ENCODE data around the gene TEX29. TPM values are rescaled to one million over a fixed set of nuclear protein-coding genes. Genes with fewer than 3 reads are reported as not detected.

Gene TEX29
- total RNA-seq, 1 experiment from 2014 or later = 0.68 TPM

DNA sequence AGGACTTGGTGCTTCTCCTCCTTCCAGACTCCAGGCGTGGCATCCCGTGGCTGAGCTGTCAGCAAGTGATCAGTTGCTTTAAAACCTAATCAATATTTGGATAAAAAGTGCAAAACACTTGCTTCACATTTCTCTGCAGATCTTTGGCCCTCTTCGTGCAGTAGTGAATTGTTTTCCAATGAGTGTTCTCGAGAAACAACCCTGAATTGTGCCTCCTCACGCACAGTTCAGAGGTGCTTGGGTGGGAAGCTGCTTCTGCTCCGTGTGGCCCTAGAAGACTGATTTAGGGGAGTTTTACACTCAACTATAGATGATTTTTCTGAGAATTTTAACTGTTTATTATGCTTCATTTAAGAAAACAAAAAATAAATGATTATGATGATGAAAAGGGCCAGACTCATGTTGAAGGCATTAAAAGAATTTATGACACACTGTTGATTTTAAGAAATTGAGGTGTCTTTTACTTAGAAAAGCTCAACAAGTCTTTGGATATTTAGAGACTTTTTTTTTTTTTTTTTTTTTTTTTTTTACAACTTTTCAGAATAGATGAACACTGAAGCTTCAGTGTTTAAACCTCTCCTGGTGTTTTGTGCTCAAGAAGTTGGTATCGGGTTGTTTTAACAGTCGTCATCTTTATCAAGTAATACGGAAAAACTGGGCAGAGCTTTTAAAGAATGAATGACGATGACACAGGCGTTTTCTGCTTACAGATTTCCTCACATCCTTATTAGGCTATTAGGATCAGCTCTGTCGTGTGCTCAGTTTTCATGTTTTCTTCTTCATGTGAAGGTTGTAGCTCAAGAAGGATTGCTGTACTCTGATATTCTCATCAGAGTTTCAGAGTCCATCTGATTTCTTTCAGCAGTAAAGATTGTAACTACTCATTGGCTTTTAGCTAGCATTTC is 39.5 kb upstream of the TEX29 start:
- TF ChIP-seq ETV6 (CRISPR knock-in tag; IDR thresholded peaks at IDR 0.05) (no peak), ZNF396 (CRISPR knock-in tag; IDR thresholded peaks at IDR 0.05; ENCODE audit: borderline replicate concordance) (no peak), ZNF219 (CRISPR knock-in tag; IDR thresholded peaks at IDR 0.05; ENCODE audit: borderline replicate concordance) (no peak), SMAD4 (CRISPR knock-in tag; IDR thresholded peaks at IDR 0.05) (no peak)
- TF ChIP-seq, protein P1, sequence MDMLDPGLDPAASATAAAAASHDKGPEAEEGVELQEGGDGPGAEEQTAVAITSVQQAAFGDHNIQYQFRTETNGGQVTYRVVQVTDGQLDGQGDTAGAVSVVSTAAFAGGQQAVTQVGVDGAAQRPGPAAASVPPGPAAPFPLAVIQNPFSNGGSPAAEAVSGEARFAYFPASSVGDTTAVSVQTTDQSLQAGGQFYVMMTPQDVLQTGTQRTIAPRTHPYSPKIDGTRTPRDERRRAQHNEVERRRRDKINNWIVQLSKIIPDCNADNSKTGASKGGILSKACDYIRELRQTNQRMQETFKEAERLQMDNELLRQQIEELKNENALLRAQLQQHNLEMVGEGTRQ (CRISPR knock-in tag; IDR thresholded peaks at IDR 0.05) = no peak
- TF ChIP-seq, protein P2, sequence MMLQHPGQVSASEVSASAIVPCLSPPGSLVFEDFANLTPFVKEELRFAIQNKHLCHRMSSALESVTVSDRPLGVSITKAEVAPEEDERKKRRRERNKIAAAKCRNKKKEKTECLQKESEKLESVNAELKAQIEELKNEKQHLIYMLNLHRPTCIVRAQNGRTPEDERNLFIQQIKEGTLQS (CRISPR knock-in tag; conservative IDR thresholded peaks at IDR 0.05) = no peak
- TF ChIP-seq, protein P3, sequence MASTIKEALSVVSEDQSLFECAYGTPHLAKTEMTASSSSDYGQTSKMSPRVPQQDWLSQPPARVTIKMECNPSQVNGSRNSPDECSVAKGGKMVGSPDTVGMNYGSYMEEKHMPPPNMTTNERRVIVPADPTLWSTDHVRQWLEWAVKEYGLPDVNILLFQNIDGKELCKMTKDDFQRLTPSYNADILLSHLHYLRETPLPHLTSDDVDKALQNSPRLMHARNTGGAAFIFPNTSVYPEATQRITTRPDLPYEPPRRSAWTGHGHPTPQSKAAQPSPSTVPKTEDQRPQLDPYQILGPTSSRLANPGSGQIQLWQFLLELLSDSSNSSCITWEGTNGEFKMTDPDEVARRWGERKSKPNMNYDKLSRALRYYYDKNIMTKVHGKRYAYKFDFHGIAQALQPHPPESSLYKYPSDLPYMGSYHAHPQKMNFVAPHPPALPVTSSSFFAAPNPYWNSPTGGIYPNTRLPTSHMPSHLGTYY (CRISPR knock-in tag; IDR thresholded peaks at IDR 0.05) = no peak
- TF ChIP-seq, protein P4, sequence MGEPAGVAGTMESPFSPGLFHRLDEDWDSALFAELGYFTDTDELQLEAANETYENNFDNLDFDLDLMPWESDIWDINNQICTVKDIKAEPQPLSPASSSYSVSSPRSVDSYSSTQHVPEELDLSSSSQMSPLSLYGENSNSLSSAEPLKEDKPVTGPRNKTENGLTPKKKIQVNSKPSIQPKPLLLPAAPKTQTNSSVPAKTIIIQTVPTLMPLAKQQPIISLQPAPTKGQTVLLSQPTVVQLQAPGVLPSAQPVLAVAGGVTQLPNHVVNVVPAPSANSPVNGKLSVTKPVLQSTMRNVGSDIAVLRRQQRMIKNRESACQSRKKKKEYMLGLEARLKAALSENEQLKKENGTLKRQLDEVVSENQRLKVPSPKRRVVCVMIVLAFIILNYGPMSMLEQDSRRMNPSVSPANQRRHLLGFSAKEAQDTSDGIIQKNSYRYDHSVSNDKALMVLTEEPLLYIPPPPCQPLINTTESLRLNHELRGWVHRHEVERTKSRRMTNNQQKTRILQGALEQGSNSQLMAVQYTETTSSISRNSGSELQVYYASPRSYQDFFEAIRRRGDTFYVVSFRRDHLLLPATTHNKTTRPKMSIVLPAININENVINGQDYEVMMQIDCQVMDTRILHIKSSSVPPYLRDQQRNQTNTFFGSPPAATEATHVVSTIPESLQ (CRISPR knock-in tag; IDR thresholded peaks at IDR 0.05) = no peak
- TF ChIP-seq, protein P5, sequence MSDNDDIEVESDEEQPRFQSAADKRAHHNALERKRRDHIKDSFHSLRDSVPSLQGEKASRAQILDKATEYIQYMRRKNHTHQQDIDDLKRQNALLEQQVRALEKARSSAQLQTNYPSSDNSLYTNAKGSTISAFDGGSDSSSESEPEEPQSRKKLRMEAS (CRISPR knock-in tag; IDR thresholded peaks at IDR 0.05) = no peak
- Mint-ChIP-seq H3K9me3 (no peaks in the 10 kb centered on the region), H3K36me3 (peaks cover 50% of the 10 kb centered on the region), H3K27me3 (ENCODE audit: low read depth) (no peaks in the 10 kb centered on the region), H3K27ac (no peak overlapping the region), H3K4me3 (no peak overlapping the region), H3K4me1 (no peaks in the 10 kb centered on the region)
- ChIA-PET POLR2A (no interaction called here), CTCF (no interaction called here)
- ATAC-seq (no peak), DNase-seq (ENCODE audit: low spot score) (no peak)

DNA sequence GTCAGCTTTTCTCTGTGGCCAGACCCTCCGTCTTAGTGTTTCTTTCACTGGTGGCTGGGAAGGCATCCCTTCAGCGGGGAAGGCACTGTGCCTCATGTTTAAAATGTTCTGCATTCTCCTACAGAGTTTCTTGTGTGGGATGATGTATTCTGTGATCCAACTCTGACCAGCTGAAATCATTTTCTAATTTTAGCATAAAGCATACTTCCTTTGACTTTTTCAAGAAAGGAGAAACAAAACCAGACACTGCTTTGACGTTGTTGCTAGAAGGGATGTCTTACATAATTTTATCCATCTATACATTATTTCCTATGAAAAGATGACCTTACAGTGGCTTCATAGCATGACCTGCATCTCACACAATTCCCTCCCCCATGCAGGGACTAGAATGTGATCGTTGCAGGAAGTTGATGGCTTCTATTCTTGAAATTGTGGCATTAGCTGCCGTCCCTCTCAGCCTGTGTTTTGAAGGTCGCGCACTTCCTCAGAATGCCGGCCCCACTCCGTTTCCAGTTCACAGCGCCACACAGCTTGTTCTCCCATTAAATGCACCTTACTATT is 38.6 kb upstream of the TEX29 start:
- H3K27ac Mint-ChIP-seq = no peak overlapping the region
- no peak for TF ChIP-seq ZNF671 (CRISPR knock-in tag; IDR thresholded peaks at IDR 0.05)
- TF ChIP-seq NFE2L1 (CRISPR knock-in tag; IDR thresholded peaks at IDR 0.05) = no peak
- TF ChIP-seq, protein P6, sequence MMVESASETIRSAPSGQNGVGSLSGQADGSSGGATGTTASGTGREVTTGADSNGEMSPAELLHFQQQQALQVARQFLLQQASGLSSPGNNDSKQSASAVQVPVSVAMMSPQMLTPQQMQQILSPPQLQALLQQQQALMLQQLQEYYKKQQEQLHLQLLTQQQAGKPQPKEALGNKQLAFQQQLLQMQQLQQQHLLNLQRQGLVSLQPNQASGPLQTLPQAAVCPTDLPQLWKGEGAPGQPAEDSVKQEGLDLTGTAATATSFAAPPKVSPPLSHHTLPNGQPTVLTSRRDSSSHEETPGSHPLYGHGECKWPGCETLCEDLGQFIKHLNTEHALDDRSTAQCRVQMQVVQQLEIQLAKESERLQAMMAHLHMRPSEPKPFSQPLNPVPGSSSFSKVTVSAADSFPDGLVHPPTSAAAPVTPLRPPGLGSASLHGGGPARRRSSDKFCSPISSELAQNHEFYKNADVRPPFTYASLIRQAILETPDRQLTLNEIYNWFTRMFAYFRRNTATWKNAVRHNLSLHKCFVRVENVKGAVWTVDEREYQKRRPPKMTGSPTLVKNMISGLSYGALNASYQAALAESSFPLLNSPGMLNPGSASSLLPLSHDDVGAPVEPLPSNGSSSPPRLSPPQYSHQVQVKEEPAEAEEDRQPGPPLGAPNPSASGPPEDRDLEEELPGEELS (CRISPR knock-in tag; IDR thresholded peaks at IDR 0.05) = no peak
- no peak for TF ChIP-seq RORB (CRISPR knock-in tag; IDR thresholded peaks at IDR 0.05)
- TF ChIP-seq ATF1 (CRISPR knock-in tag; IDR thresholded peaks at IDR 0.05) = no peak
- TF ChIP-seq SOX15 (CRISPR knock-in tag; IDR thresholded peaks at IDR 0.05) = no peak
- TF ChIP-seq ZNF396 (CRISPR knock-in tag; IDR thresholded peaks at IDR 0.05; ENCODE audit: borderline replicate concordance) = no peak
- H3K27me3 Mint-ChIP-seq (ENCODE audit: low read depth) = no peaks in the 10 kb centered on the region
- DNase-seq (ENCODE audit: low spot score) (no peak), ATAC-seq (no peak)
- peaks cover 46% of the 10 kb centered on the region for H3K36me3 Mint-ChIP-seq
- no peaks in the 10 kb centered on the region for H3K4me1 Mint-ChIP-seq
- ChIA-PET CTCF (interaction anchor here (0.7 kb wide), 1 partner anchor 158 kb away, joined by 3 read pairs; no protein-coding TSS in a partner anchor), POLR2A (no interaction called here)
- no peak overlapping the region for H3K4me3 Mint-ChIP-seq
- H3K9me3 Mint-ChIP-seq = no peaks in the 10 kb centered on the region
